Measurements from ENCODE around the gene PF4V1. TPM values are rescaled to one million over a fixed set of nuclear protein-coding genes. Genes with fewer than 3 reads are reported as not detected.

The PF4V1 gene
- polyA plus RNA-seq, 1 donor (not counting 4 experiments of a cell fraction or from before 2014, with no cell fraction given), result not detected

- Histone ChIP-seq H3K27me3 (ENCODE audit: control insufficient read depth, extremely low read depth, insufficient read depth, low read length) (no peaks in the 10 kb centered on the region), H2AFZ (ENCODE audit: control insufficient read depth, low read length) (no peak overlapping the region), H3K4me2 (ENCODE audit: control insufficient read depth, extremely low read depth, insufficient read depth, low read depth, low read length) (peak overlapping the region; percentile 95), H3K9me1 (ENCODE audit: control insufficient read depth, extremely low read depth, insufficient read depth, low read length) (no peaks in the 10 kb centered on the region), H3K79me2 (ENCODE audit: control insufficient read depth, insufficient read depth, low read length) (no peaks in the 10 kb centered on the region), H3K9ac (ENCODE audit: control insufficient read depth, extremely low read depth, insufficient read depth, low read length) (no peak overlapping the region), H3K4me3 (ENCODE audit: control insufficient read depth in 2 of 3, extremely low read depth in 1 of 3, insufficient read depth in 2 of 3, low read depth in 1 of 3, low read length in 3 of 3) (no peak overlapping the region), H4K20me1 (ENCODE audit: control insufficient read depth, extremely low read depth, insufficient read depth, low read length) (no peaks in the 10 kb centered on the region), H3K9me3 (ENCODE audit: control insufficient read depth, low read depth, low read length) (no peaks in the 10 kb centered on the region), H3K36me3 (ENCODE audit: control insufficient read depth in 2 of 2, extremely low read depth in 1 of 2, insufficient read depth in 2 of 2, low read length in 2 of 2) (peaks cover 0 to 2% of the 10 kb centered on the region in 2 experiments), H3K4me1 (ENCODE audit: control insufficient read depth, extremely low read depth, insufficient read depth, low read length) (peaks cover 24% of the 10 kb centered on the region), H3K27ac (ENCODE audit: control insufficient read depth, insufficient read depth, low read length) (no peak overlapping the region)
- TF ChIP-seq, protein P1, sequence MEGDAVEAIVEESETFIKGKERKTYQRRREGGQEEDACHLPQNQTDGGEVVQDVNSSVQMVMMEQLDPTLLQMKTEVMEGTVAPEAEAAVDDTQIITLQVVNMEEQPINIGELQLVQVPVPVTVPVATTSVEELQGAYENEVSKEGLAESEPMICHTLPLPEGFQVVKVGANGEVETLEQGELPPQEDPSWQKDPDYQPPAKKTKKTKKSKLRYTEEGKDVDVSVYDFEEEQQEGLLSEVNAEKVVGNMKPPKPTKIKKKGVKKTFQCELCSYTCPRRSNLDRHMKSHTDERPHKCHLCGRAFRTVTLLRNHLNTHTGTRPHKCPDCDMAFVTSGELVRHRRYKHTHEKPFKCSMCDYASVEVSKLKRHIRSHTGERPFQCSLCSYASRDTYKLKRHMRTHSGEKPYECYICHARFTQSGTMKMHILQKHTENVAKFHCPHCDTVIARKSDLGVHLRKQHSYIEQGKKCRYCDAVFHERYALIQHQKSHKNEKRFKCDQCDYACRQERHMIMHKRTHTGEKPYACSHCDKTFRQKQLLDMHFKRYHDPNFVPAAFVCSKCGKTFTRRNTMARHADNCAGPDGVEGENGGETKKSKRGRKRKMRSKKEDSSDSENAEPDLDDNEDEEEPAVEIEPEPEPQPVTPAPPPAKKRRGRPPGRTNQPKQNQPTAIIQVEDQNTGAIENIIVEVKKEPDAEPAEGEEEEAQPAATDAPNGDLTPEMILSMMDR (optimal IDR thresholded peaks at IDR 0.05 in 1 of 3, IDR thresholded peaks at IDR 0.05 in 1 of 3, conservative IDR thresholded peaks at IDR 0.05 in 1 of 3; ENCODE audit: extremely low read depth in 1 of 3, insufficient read depth in 2 of 3, low read length in 3 of 3), result no peak
- TF ChIP-seq EZH2 (IDR thresholded peaks at IDR 0.05; ENCODE audit: low read length), result no peak
- FAIRE-seq (no peak), DNase-seq (ENCODE audit: low read depth, low spot score) (no peak)
- dilution Hi-C loops (cut with MboI; ENCODE audit: extremely low pct_ligation_motif_present, low sequenced_read_pairs), result no loop called here
Measured at GRCh38 chr4:73871511-73872310, 18.6 kb downstream of the PF4V1 start.

GRCh38 chr4:73872316-73873108, 19.4 kb downstream of the PF4V1 start:
- FAIRE-seq, result no peak
- H3K4me2 ChIP-seq (ENCODE audit: control insufficient read depth, extremely low read depth, insufficient read depth, low read depth, low read length), result no peak overlapping the region
- no peak overlapping the region for H3K27ac ChIP-seq (ENCODE audit: control insufficient read depth, insufficient read depth, low read length)

More at GRCh38 chr4:73872316-73873108, 19.4 kb downstream of the PF4V1 start:
- H3K27me3 ChIP-seq (ENCODE audit: control insufficient read depth, extremely low read depth, insufficient read depth, low read length), result no peaks in the 10 kb centered on the region
- no peak overlapping the region for H2AFZ ChIP-seq (ENCODE audit: control insufficient read depth, low read length)
- no peaks in the 10 kb centered on the region for H3K79me2 ChIP-seq (ENCODE audit: control insufficient read depth, insufficient read depth, low read length)
- no peak for TF ChIP-seq EZH2 (IDR thresholded peaks at IDR 0.05; ENCODE audit: low read length)
- TF ChIP-seq, protein P1 (optimal IDR thresholded peaks at IDR 0.05 in 1 of 3, IDR thresholded peaks at IDR 0.05 in 1 of 3, conservative IDR thresholded peaks at IDR 0.05 in 1 of 3; ENCODE audit: extremely low read depth in 1 of 3, insufficient read depth in 2 of 3, low read length in 3 of 3), result no peak
- dilution Hi-C loops (cut with MboI; ENCODE audit: extremely low pct_ligation_motif_present, low sequenced_read_pairs), result no loop called here
- peaks cover 21% of the 10 kb centered on the region for H3K4me1 ChIP-seq (ENCODE audit: control insufficient read depth, extremely low read depth, insufficient read depth, low read length)
- no peak overlapping the region for H3K4me3 ChIP-seq (ENCODE audit: control insufficient read depth in 2 of 3, extremely low read depth in 1 of 3, insufficient read depth in 2 of 3, low read depth in 1 of 3, low read length in 3 of 3)
- no peaks in the 10 kb centered on the region for H3K9me3 ChIP-seq (ENCODE audit: control insufficient read depth, low read depth, low read length)
- no peaks in the 10 kb centered on the region for H3K9me1 ChIP-seq (ENCODE audit: control insufficient read depth, extremely low read depth, insufficient read depth, low read length)
- H3K36me3 ChIP-seq (ENCODE audit: control insufficient read depth in 2 of 2, extremely low read depth in 1 of 2, insufficient read depth in 2 of 2, low read length in 2 of 2), result peaks cover 0 to 2% of the 10 kb centered on the region in 2 experiments
- H3K9ac ChIP-seq (ENCODE audit: control insufficient read depth, extremely low read depth, insufficient read depth, low read length), result no peak overlapping the region
- no peaks in the 10 kb centered on the region for H4K20me1 ChIP-seq (ENCODE audit: control insufficient read depth, extremely low read depth, insufficient read depth, low read length)
- no peak for DNase-seq (ENCODE audit: low read depth, low spot score)
